HPDE6-E6E7 (cell line): Measurements from ENCODE around the gene SMC2.

Experiments
- DNase-seq: peaks from one replicate; pipeline ENCODE4 v3.0.0; 2011; ENCODE audit warnings: missing footprints; ENCODE audit errors: extremely low spot score

The SMC2 gene

GRCh38 chr9:104093647-104094533, at the start of gene SMC2:
Gene SMC2 (plus strand): TSS chr9:104094309. CDS start chr9:104095385, 1,076 bp downstream.
- DNase-seq, result peak; percentile 91

- DNase-seq, result no peak
These were observed 25.6 kb upstream of the SMC2 start for GRCh38 chr9:104068546-104068945.

- DNase-seq, result no peak
These were observed 24.8 kb upstream of the SMC2 start for GRCh38 chr9:104069288-104069687.

GRCh38 chr9:104071589-104071988, 22.5 kb upstream of the SMC2 start:
- DNase-seq, result no peak

GRCh38 chr9:104073098-104073769, 20.9 kb upstream of the SMC2 start:
- no peak for DNase-seq

- DNase-seq, result no peak
These were observed 20.4 kb upstream of the SMC2 start for GRCh38 chr9:104073770-104074133.

- no peak for DNase-seq
These were observed 19.2 kb upstream of the SMC2 start for GRCh38 chr9:104074876-104075275.

GRCh38 chr9:104075801-104076753, 18.0 kb upstream of the SMC2 start:
- no peak for DNase-seq

- DNase-seq, result no peak
These were observed 15.5 kb upstream of the SMC2 start for GRCh38 chr9:104078596-104078995.

GRCh38 chr9:104080983-104081382, 13.1 kb upstream of the SMC2 start:
- no peak for DNase-seq

GRCh38 chr9:104082168-104082567, 11.9 kb upstream of the SMC2 start:
- DNase-seq, result no peak

- no peak for DNase-seq
These were observed 8.6 kb upstream of the SMC2 start for GRCh38 chr9:104085525-104085924.

- DNase-seq, result no peak
These were observed 6.2 kb upstream of the SMC2 start for GRCh38 chr9:104087894-104088293.

GRCh38 chr9:104088416-104088815, 5.7 kb upstream of the SMC2 start:
- DNase-seq, result no peak

GRCh38 chr9:104090578-104090977, 3.5 kb upstream of the SMC2 start:
- DNase-seq, result no peak

- DNase-seq, result no peak
These were observed 3.0 kb upstream of the SMC2 start for GRCh38 chr9:104091116-104091515.

GRCh38 chr9:104091708-104092107, 2.4 kb upstream of the SMC2 start:
- DNase-seq, result no peak

GRCh38 chr9:104092192-104092591, 1.9 kb upstream of the SMC2 start:
- DNase-seq, result no peak

GRCh38 chr9:104092875-104093600, 1.1 kb upstream of the SMC2 start:
- DNase-seq, result no peak

- no peak for DNase-seq
These were observed 466 bp downstream of the SMC2 start for GRCh38 chr9:104094534-104095015.

GRCh38 chr9:104099630-104100029, 5.5 kb downstream of the SMC2 start:
- no peak for DNase-seq
